ENCODE measurements around the gene FAM187B.

Gene FAM187B

DNA sequence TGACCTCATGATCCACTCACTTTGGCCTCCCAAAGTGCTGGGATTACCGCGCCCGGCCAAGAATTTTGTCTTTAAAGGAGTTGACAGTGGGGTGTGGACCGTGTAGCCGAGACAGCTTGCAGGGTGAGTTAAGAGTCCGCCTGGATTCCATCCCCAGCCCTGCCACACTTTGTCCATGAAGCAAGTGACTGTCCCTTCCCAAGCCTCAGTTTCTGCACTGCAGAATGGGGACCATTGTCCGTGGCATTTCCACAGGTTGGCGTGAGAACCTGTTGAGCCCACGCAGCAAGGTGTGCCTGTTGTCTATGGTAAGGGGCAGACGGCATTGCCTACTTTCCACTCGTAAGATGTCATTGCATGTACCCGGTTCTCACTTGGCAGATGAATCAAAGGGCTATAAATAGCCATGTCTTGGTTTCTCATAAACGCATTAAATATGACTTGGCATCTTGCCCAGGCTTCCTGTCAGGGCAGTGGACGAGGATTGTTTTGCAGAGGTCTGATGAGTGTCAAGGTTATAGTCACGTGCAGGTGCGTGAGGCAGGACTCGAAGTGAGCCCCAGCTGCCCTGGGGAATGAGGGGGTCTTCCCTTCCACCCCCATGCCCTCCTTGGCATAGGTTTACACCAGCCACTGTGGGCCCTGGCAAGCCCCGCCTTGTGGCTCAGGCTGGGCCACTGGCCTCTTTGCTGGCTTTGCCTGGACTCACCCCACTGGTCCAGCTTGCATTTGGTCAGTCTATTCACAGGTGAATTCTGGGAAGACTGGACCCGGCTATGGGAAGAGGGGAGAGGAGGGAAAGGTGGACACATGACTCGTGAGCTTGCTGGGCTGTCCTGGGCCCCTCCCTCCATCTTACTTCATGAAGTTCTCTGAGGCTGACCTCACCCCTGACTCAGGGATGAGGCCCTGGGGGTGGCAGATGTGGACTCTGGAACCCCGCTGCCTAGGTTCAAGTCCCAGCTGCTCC, 14.6 kb downstream of the FAM187B start:
- DNase-seq (ENCODE audit: low read depth): peak; percentile 75

- DNase-seq (ENCODE audit: low read depth): no peak
Observed at GRCh38 chr19:35212241-35212640, 16.3 kb downstream of the FAM187B start.

DNA sequence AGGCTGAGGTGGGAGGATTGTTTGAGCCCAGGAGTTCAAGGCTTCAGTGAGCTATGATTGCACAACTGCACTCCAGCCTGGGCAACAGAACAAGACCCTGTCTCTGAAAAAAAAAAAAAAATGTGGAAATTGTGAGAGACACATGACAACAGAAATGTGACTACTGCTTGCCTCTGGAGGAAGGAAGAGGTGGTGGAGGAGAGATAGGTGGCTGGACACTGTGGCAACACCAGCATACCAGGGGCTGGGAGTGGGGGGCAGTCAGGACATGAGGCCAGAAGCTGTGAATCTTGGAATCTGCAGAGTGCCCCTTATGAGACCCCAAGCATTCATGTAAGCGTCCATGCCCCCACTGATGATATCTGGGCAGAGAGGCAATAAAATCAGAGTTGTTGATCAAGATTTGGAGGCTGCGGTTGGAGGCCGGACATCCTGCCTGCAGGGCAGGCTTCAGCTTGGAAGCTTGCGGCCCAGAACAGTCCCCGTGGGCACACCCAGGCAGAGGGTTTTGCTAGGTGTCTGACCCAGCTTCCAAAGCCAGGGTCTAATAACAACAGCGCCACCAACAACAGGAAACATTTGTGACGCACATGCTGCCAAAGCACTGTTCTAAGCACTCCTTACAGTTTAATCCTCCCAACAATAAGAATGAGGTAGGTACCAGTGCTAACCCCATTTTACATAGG, 16.9 kb downstream of the FAM187B start:
- no peak for DNase-seq (ENCODE audit: low read depth)

DNA sequence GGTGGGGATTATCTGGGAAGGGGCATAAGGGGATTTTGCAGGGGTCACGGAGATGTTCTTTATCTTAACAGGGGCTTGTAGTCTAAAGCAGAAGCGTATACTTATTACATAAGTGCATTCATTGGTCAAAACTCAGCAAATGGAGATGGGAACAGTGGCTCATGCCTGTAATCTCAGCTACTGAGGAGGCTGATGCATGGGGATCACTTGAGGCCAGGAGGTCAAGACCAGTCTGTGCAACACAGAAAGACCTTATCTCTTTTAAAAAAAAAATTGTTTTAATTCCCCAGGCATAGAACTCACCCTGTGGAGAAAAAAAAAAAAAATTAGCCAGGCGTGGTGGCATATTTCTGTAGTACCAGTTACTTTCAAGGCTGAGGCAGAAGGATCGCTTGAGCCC, 18.9 kb downstream of the FAM187B start:
- DNase-seq (ENCODE audit: low read depth): no peak

DNA sequence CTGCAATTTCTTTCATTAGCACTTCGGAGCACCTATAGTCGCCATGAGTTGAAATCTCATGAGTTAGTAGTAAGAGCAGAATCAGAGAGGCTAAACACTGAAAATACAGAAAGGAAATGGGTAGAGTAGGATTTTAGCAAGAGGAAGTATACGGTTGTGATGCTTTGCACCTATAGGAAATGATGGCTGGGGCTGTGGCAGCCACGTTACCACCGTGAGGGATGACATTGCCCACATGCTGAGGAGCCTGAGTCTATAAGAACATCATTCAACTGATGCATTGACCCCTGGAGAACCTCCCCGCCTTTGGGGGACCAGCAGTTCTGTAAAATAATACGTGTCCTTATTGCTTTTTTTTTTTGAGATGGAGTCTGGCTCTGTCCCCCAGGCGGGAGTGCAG, 20.4 kb downstream of the FAM187B start:
- DNase-seq (ENCODE audit: low read depth): no peak

DNA sequence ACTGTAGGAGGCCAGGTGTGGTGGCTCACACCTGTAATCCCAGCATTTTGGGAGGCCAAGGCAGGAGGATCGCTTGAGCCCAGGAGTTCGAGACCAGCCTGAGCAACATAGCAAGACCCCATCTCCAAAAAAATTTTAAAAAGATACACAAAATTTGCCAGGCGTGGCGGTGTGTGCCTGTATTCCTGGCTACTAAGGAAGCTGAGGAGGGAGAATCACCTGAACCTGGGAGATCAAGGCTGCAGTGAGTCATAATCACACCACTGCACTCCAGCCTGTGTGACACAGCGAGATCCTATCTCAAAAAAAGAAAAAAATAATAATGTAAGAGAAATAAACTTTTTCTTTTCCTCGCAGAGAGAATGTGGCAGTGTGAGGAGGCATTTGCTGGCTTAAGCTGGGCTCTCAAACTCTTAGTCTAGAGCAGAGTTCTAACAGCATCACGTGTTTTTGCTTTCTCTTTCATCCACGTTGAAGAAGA, 21.1 kb downstream of the FAM187B start:
- no peak for DNase-seq (ENCODE audit: low read depth)

DNA sequence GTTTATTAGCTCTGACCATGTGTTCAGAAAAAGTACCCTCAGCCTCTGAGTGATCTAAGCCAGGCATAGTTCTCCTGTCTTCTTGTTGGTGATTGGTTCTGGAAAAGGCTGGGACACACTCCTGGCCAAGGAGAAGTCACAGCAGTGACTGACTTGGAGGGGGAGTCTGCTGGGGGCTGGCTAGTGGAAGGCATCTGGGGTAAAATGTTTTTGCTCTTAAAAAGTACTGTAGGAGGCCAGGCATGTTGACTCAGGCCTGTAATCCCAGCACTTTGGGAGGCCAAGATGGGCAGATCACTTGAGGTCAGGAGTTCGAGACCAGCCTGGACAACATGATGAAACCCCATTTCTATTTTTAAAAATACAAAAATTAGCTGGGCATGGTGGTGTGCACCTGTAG, 21.7 kb downstream of the FAM187B start:
- no peak for DNase-seq (ENCODE audit: low read depth)

DNA sequence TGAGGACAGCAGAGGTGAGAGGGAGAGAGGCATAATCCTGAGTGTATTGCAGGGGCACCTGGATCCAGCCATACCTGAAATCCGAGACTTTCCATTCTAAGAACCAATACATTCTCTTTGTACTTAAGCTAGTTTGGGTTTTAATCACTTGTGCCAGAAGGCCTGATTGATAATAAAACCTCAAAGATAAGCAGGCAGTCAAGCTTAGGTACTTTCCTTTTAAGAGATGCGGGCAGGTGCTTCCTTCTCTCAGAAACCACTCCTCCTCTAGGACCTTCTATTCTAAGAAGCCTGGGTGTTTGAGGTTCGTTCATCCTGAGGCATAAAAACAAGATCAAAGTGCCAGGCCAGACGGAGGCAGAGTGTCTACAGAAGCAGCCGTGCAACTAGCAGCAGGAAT, 22.2 kb downstream of the FAM187B start:
- DNase-seq (ENCODE audit: low read depth): no peak

GRCh38 chr19:35205733-35206323, 22.7 kb downstream of the FAM187B start:
- no peak for DNase-seq (ENCODE audit: low read depth)

GRCh38 chr19:35204799-35205732, 23.5 kb downstream of the FAM187B start:
- DNase-seq (ENCODE audit: low read depth): no peak

GRCh38 chr19:35202722-35203688, 25.5 kb downstream of the FAM187B start:
- DNase-seq (ENCODE audit: low read depth): no peak

GRCh38 chr19:35199481-35199880, 29.1 kb downstream of the FAM187B start:
- no peak for DNase-seq (ENCODE audit: low read depth)

GRCh38 chr19:35196861-35197260, 31.7 kb downstream of the FAM187B start:
- peak; percentile 46 for DNase-seq (ENCODE audit: low read depth)

GRCh38 chr19:35195830-35196229, 32.7 kb downstream of the FAM187B start:
- DNase-seq (ENCODE audit: low read depth): no peak

DNA sequence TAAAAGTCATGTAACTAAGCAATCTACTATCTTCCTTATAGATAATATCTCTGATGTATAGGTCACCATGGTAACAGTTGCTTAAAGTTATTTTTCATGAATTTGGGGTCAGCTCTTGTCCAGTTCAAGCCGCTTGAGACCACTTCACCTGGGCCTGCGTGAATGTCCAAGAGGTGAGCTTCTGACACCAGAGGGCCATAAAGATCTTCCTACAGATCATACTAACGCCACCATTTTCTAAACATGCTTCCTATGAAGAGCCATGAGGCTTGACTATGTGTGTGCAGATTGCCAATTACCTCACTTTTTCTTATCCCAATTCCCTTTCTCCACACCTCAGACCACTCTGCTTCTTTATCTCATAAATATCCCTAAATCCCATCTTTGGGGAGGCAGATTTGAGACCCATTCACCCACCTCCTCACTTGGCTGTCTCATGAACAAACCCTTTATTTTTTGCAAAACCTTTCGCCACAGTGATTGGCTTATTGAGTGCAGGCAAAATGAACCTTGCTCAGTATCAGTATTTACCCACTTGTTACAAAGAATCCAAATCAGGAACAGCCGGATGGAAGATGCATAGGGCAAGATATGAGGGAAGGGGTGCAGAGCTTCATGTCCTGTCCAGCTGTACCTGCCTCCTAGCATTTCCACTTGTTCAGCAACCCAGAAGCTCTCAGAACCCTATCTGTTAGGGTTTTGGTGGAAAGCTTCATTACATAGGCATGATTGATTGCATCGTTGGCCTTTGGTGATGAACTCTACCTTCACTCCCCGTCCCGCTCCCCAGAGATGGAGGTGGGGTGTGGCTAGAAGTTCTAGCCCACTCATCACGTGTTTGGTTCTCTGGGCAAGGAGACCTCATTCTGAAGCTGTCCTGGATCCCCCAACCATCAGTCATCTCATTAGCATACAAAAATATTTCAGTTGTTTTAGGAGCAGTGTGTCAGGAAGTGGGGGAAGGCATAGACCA, 34.2 kb downstream of the FAM187B start:
- no peak for DNase-seq (ENCODE audit: low read depth)

- DNase-seq (ENCODE audit: low read depth): no peak
Observed at GRCh38 chr19:35184884-35185283, 43.7 kb downstream of the FAM187B start.

DNA sequence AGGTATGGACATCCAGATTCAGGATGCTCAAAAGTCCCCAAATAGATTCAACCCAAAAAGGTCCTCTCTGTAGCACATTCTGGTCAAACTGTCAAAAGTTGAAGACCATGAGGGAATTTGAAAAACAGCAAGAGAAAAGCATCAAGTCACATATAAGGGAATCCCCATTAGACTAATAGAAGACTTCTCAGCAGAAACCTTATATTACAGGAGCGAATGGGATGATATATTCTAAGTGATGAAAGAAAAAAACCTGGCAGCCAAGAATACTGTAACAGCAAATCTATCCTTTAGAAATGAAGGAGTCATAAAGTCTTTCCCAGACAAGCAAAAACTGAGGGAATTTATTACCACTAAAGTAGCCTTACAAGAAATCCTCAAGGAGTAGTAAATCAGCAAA, 44.3 kb downstream of the FAM187B start:
- no peak for DNase-seq (ENCODE audit: low read depth)

DNA sequence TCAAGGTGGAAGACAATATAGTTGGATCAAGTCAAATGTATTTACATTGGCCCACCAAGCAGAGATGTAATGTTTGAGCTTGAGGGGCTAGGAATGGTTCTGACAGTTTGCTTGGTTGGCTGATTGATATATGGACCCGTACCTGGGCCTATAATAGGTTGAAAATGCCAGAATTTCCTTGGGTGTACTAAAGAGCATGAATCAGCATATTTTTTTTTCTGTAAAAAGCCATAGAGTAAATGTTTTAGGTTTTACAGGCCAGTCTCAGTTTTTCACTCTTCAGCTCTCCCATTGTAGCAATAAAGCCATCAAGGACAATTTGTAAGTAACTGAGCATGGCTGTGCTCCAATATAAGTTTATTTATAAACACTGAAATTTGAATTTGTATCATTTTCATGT, 47.2 kb downstream of the FAM187B start:
- DNase-seq (ENCODE audit: low read depth): no peak

DNA sequence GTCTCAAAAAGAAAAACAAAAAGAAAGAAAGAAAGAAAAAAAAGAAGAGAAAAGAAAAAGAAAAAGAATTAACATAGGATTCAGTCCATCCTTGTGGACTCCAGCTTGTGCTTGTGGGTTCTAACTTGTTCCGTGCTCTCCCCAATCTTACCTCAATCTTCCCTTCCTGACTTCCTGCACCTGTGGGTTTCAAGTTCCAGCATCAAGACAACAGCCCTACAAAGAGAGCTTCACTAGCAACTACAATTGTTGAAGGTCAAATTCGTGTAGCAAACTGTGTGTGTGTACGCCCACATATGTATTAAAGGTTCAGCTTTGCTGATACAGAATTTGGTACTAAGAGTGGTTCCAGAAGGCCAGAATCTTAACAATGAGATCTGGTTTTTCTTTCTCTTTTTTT, 48.7 kb downstream of the FAM187B start:
- DNase-seq (ENCODE audit: low read depth): no peak
